HG03095 (cell line): ENCODE results near the gene CELA2B.
"Not testable (repeated sequence)": the region's sequence is repeated elsewhere in the genome, so short reads cannot be mapped to it uniquely, and the experiment has no call there.

Source experiments
- ATAC-seq: cut with Tn5 transposase; IDR thresholded peaks from one replicate; pipeline ENCODE4 v1.9.1; 2021; ENCODE audit warnings: moderate library complexity; ENCODE audit not compliant: unreplicated experiment

Gene CELA2B

GRCh38 chr1:15492596-15492995 is 16.7 kb downstream of the CELA2B start:
- ATAC-seq, result no peak

- no peak for ATAC-seq
These were observed 18.0 kb downstream of the CELA2B start for GRCh38 chr1:15493869-15494390.

- ATAC-seq, result no peak
These were observed 24.6 kb downstream of the CELA2B start for GRCh38 chr1:15500184-15501178.

- ATAC-seq, result no peak
These were observed 25.5 kb downstream of the CELA2B start for GRCh38 chr1:15501208-15502032.

GRCh38 chr1:15504436-15504835 is 28.5 kb downstream of the CELA2B start:
- ATAC-seq, result no peak

- no peak for ATAC-seq
These were observed 30.9 kb downstream of the CELA2B start for GRCh38 chr1:15506831-15507230.

GRCh38 chr1:15507278-15507677 is 31.4 kb downstream of the CELA2B start:
- no peak for ATAC-seq

GRCh38 chr1:15508700-15509487 is 33.0 kb downstream of the CELA2B start:
- ATAC-seq, result no peak

GRCh38 chr1:15509586-15509985 is 33.7 kb downstream of the CELA2B start:
- no peak for ATAC-seq

- no peak for ATAC-seq
These were observed 34.9 kb downstream of the CELA2B start for GRCh38 chr1:15510611-15511405.

- no peak for ATAC-seq
These were observed 37.3 kb downstream of the CELA2B start for GRCh38 chr1:15513192-15513591.

GRCh38 chr1:15513919-15514318 is 38.0 kb downstream of the CELA2B start:
- ATAC-seq, result no peak

- not testable (repeated sequence) for ATAC-seq
These were observed 38.7 kb downstream of the CELA2B start for GRCh38 chr1:15514557-15514956.

GRCh38 chr1:15515022-15515663 is 39.2 kb downstream of the CELA2B start:
- no peak for ATAC-seq

- ATAC-seq, result no peak
These were observed 43.7 kb downstream of the CELA2B start for GRCh38 chr1:15519625-15520024.

- ATAC-seq, result not testable (repeated sequence)
These were observed 45.5 kb downstream of the CELA2B start for GRCh38 chr1:15521206-15521906.

- ATAC-seq, result no peak
These were observed 46.6 kb downstream of the CELA2B start for GRCh38 chr1:15522551-15522950.

GRCh38 chr1:15523104-15524020 is 47.5 kb downstream of the CELA2B start:
- ATAC-seq, result no peak
